Panc1 (cell line): ENCODE data around the gene SOX8. TPM values are rescaled to one million over a fixed set of nuclear protein-coding genes. Genes with fewer than 3 reads are reported as not detected.

Experiments used
- ATAC-seq: fragments of 200-7000 bp; cut with Tn5 transposase; 2 replicates; pipeline ENCODE4 v1.9.1; 2020; ENCODE audit warnings: mild to moderate bottlenecking, moderate library complexity
- BruUV-seq: library from RNA; stranded (reverse); fragments of 400-500 nt; replicated peaks from 2 replicates; lab custom pipeline; 2021; lab: Mats Ljungman, UMichigan
- CTCF ChIA-PET: fragments of 300-600 bp; sonication (Branson Sonifier 250); formaldehyde crosslinking; loops from one replicate; lab custom pipeline; 2022; ENCODE audit warnings: antibody characterized with exemption; lab: Charles Lee
- POLR2A ChIA-PET: fragments of 300-600 bp; sonication (Branson Sonifier 250); formaldehyde crosslinking; loops from one replicate; lab custom pipeline; 2022; ENCODE audit warnings: antibody characterized with exemption; lab: Charles Lee
- DNase-seq: peaks from one replicate; pipeline ENCODE4 v3.0.0-alpha.2; 2010; ENCODE audit warnings: low read depth, low spot score
- H3K27ac ChIP-seq: 2 replicates; pipeline ENCODE4 v1.5.1; 2011; ENCODE audit warnings: mild to moderate bottlenecking, low read length, inconsistent platforms
- H3K27me3 ChIP-seq: fragments of 200-500 bp; sonication (Bioruptor generic); 2 replicates; pipeline ENCODE4 v1.6.0; 2014; ENCODE audit warnings: low read length, inconsistent platforms; ENCODE audit not compliant: control insufficient read depth, insufficient read depth
- H3K36me3 ChIP-seq: fragments of 200-500 bp; sonication (Bioruptor generic); 2 replicates; pipeline ENCODE4 v1.5.1; 2014; ENCODE audit warnings: inconsistent platforms, mild to moderate bottlenecking, low read length, moderate library complexity; ENCODE audit not compliant: control insufficient read depth, insufficient read depth
- H3K4me1 ChIP-seq: 2 replicates; pipeline ENCODE4 v1.5.1; 2011; ENCODE audit warnings: inconsistent platforms, mild to moderate bottlenecking, low read length, moderate library complexity; ENCODE audit not compliant: control insufficient read depth, insufficient read depth
- H3K4me3 ChIP-seq, 2 experiments: 2 replicates each; pipeline ENCODE4 v1.5.1; 2011 to 2012; ENCODE audit warnings: low read depth in 2 of 2, low read length in 2 of 2, mild to moderate bottlenecking in 2 of 2, inconsistent platforms in 1 of 2, moderate library complexity in 1 of 2
- H3K9me3 ChIP-seq: fragments of 200-500 bp; sonication (Bioruptor generic); 2 replicates; pipeline ENCODE4 v1.5.1; 2014; ENCODE audit warnings: low read depth, mild to moderate bottlenecking, inconsistent platforms, low read length, moderate library complexity; ENCODE audit not compliant: control insufficient read depth, insufficient read depth
- POLR2AphosphoS5 ChIP-seq: IDR thresholded peaks from 2 replicates; pipeline ENCODE4 v1.6.1; 2012; ENCODE audit warnings: mild to moderate bottlenecking, low read depth, low read length, moderate library complexity
- SIN3A ChIP-seq: IDR thresholded peaks from 2 replicates; pipeline ENCODE4 v1.6.1; 2012; ENCODE audit warnings: low read depth, mild to moderate bottlenecking, low read length, moderate library complexity, borderline replicate concordance; ENCODE audit not compliant: insufficient read depth
- TCF7L2 ChIP-seq: IDR thresholded peaks from 2 replicates; pipeline ENCODE4 v1.6.1; 2011; ENCODE audit warnings: mild to moderate bottlenecking, low read depth, low read length, inconsistent platforms
- in situ Hi-C: cut with HindIII; loops from 2 replicates; pipeline ENCODE4 v1.10.0; 2016; ENCODE audit warnings: low sequenced_read_pairs, low pct_unique_long_range_greater_than_20kb
- intact Hi-C: fragments of 100-400 bp; cut with micrococcal nuclease; formaldehyde crosslinking; loops from one replicate; pipeline ENCODE4 v1.10.0; 2022; ENCODE audit not compliant: unreplicated experiment
- total RNA-seq: library from RNA; stranded (reverse); gene quantifications from one replicate; pipeline ENCODE4 v1.2.1, GENCODE V29; 2021; ENCODE audit not compliant: unreplicated experiment
- TF ChIP-seq, protein P1 (sequence below), 2 experiments: IDR thresholded peaks; 2 replicates each; pipeline ENCODE4 v1.6.1; 2011 to 2012; ENCODE audit warnings: low read depth in 2 of 2, control low read depth in 1 of 2, low read length in 1 of 2, mild to moderate bottlenecking in 1 of 2, moderate library complexity in 1 of 2; ENCODE audit not compliant: insufficient read depth in 1 of 2
- TF ChIP-seq, protein P2 (sequence below): fragments of 450-650 bp; IDR thresholded peaks from 2 replicates; pipeline ENCODE4 v1.5.1; 2017; ENCODE audit warnings: mild to moderate bottlenecking

The SOX8 gene
- total RNA-seq, 1 experiment from 2014 or later: 1.8 TPM

DNA sequence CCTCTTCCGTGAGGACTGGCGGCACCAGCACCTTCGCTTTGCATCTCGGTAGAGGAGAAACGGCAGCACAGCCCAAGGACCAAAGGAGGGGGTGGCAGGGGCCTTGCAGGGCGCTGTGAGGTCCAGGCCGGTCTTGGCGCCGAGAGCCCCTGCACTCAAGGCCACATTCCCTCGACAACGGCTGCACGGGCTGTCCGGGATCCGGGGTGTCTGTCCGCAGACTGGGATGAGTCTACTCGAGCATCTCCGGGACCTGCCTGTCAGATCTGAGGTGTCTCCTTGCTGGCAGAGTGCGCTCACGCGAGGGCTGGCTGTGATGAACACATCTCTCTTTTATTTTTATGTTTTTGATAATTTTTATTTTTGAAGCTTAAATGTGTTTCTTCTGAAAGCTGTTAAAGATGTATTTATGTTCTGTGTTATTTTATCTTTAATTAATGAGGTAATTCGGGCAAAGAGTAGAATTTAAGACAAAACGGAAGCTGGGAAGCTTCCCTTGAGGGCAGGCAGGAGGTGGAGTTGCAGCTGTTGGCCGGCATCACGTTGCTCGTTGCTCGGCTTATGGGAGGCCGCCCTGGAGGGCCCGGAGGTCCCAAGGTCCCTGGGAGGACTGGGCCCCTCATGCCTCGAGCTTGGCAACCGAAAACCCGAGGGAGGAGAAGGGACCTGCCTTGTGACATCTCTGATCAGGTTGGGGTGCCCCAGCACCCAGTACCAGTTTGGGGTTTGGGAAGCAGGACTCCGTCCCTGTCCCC is 4.3 kb downstream of the SOX8 start:
- Histone ChIP-seq H3K4me1 (no peaks in the 10 kb centered on the region), H3K27ac (no peak overlapping the region), H3K4me3 (no peak overlapping the region), H3K27me3 (no peaks in the 10 kb centered on the region), H3K36me3 (no peaks in the 10 kb centered on the region), H3K9me3 (no peaks in the 10 kb centered on the region)
- TF ChIP-seq SIN3A (no peak), POLR2AphosphoS5 (no peak), TCF7L2 (no peak)
- TF ChIP-seq, protein P1, sequence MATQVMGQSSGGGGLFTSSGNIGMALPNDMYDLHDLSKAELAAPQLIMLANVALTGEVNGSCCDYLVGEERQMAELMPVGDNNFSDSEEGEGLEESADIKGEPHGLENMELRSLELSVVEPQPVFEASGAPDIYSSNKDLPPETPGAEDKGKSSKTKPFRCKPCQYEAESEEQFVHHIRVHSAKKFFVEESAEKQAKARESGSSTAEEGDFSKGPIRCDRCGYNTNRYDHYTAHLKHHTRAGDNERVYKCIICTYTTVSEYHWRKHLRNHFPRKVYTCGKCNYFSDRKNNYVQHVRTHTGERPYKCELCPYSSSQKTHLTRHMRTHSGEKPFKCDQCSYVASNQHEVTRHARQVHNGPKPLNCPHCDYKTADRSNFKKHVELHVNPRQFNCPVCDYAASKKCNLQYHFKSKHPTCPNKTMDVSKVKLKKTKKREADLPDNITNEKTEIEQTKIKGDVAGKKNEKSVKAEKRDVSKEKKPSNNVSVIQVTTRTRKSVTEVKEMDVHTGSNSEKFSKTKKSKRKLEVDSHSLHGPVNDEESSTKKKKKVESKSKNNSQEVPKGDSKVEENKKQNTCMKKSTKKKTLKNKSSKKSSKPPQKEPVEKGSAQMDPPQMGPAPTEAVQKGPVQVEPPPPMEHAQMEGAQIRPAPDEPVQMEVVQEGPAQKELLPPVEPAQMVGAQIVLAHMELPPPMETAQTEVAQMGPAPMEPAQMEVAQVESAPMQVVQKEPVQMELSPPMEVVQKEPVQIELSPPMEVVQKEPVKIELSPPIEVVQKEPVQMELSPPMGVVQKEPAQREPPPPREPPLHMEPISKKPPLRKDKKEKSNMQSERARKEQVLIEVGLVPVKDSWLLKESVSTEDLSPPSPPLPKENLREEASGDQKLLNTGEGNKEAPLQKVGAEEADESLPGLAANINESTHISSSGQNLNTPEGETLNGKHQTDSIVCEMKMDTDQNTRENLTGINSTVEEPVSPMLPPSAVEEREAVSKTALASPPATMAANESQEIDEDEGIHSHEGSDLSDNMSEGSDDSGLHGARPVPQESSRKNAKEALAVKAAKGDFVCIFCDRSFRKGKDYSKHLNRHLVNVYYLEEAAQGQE (IDR thresholded peaks at IDR 0.05; ENCODE audit: insufficient read depth in 1 of 2, low read depth in 2 of 2, low read length in 1 of 2): no peak
- TF ChIP-seq, protein P2, sequence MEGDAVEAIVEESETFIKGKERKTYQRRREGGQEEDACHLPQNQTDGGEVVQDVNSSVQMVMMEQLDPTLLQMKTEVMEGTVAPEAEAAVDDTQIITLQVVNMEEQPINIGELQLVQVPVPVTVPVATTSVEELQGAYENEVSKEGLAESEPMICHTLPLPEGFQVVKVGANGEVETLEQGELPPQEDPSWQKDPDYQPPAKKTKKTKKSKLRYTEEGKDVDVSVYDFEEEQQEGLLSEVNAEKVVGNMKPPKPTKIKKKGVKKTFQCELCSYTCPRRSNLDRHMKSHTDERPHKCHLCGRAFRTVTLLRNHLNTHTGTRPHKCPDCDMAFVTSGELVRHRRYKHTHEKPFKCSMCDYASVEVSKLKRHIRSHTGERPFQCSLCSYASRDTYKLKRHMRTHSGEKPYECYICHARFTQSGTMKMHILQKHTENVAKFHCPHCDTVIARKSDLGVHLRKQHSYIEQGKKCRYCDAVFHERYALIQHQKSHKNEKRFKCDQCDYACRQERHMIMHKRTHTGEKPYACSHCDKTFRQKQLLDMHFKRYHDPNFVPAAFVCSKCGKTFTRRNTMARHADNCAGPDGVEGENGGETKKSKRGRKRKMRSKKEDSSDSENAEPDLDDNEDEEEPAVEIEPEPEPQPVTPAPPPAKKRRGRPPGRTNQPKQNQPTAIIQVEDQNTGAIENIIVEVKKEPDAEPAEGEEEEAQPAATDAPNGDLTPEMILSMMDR: no peak
- BruUV-seq: no TSS peak
- ChIA-PET CTCF (no interaction called here), POLR2A (no interaction called here)
- intact Hi-C loops (no loop called here), in situ Hi-C loops (no loop called here)
- no peak for ATAC-seq
- DNase-seq: no peak

DNA sequence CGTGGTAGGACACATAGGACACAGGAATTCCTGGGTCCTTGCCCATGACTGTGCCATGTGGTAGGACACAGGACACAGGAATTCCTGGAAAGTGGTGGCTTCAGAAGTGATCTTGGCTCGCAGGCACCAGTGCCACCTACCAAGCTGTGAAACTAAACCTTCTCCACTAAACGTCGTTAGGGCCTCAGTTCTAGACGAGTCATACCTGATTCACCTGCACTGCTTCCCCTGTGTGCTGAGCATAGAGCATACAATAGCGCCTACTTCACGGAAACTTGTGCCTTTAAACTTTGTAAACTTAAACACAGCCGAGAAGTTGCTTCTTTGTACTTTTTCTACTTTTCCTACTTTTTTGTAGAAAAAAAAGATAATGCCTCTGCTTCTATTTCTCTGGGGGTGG is 4.8 kb downstream of the SOX8 start:
- Histone ChIP-seq H3K27me3 (no peaks in the 10 kb centered on the region), H3K27ac (no peak overlapping the region), H3K4me1 (no peaks in the 10 kb centered on the region), H3K9me3 (no peaks in the 10 kb centered on the region), H3K36me3 (no peaks in the 10 kb centered on the region), H3K4me3 (no peak overlapping the region)
- TF ChIP-seq, protein P1 (IDR thresholded peaks at IDR 0.05; ENCODE audit: insufficient read depth in 1 of 2, low read depth in 2 of 2, low read length in 1 of 2): no peak
- TF ChIP-seq SIN3A: no peak
- TF ChIP-seq POLR2AphosphoS5: no peak
- no peak for TF ChIP-seq TCF7L2
- TF ChIP-seq, protein P2: no peak
- ATAC-seq (no peak), DNase-seq (no peak)
- intact Hi-C loops (no loop called here), in situ Hi-C loops (no loop called here)
- BruUV-seq: no TSS peak
- CTCF ChIA-PET: no interaction called here
- POLR2A ChIA-PET: no interaction called here
